Ovary (tissue), 9 donors: ENCODE data around the gene EGFLAM. TPM values are rescaled to one million over a fixed set of nuclear protein-coding genes. Genes with fewer than 3 reads are reported as not detected.

Source experiments
- DNase-seq, 5 donors: peaks; one replicate each; pipeline ENCODE4 v3.0.0-alpha.2; 2019 to 2020
- H3K27ac ChIP-seq, 2 donors: fragments of 200-600 bp; one replicate each; pipeline versions ENCODE4 v1.5.1 to v1.8.0; 2019 to 2022
- H3K27me3 ChIP-seq: fragments of 200-600 bp; one replicate; pipeline ENCODE4 v1.8.0; 2022
- H3K36me3 ChIP-seq: fragments of 200-600 bp; sonication (generic); one replicate; pipeline ENCODE4 v1.5.1; 2019
- H3K4me1 ChIP-seq: one replicate; pipeline ENCODE4 v1.8.1; 2013; ENCODE audit warnings: mild to moderate bottlenecking, moderate library complexity; ENCODE audit not compliant: insufficient read depth
- H3K4me3 ChIP-seq: fragments of 200-600 bp; sonication (generic); one replicate; pipeline ENCODE4 v1.5.1; 2017
- H3K9me3 ChIP-seq, 2 donors: fragments of 200-600 bp in 1 of 2; sonication (generic) in 1 of 2; one replicate each; pipeline versions ENCODE4 v1.5.1 to v1.8.1; 2013 to 2019; ENCODE audit warnings: mild to moderate bottlenecking in 1 of 2, moderate library complexity in 1 of 2
- CTCF ChIP-seq, 3 donors: fragments of 450-650 bp in 2 of 3; fragments of 200-600 bp in 1 of 3; IDR thresholded peaks; one replicate each; pipeline versions ENCODE4 v1.5.1 to v1.8.0; 2016 to 2022; ENCODE audit warnings: antibody characterized with exemption in 3 of 3, mild to moderate bottlenecking in 1 of 3
- EP300 ChIP-seq: sonication (generic); formaldehyde crosslinking; IDR thresholded peaks from one replicate; pipeline ENCODE4 v1.6.1; 2017; ENCODE audit warnings: antibody characterized with exemption
- POLR2A ChIP-seq: fragments of 450-650 bp; IDR thresholded peaks from one replicate; pipeline ENCODE4 v1.6.1; 2017; ENCODE audit warnings: antibody characterized with exemption, mild to moderate bottlenecking, moderate library complexity
- WGBS, 3 donors: extraction: QIAGEN DNeasy Blood & Tissue Kit in 1 of 3; methylation state at CpG; one replicate each; pipeline versions ENCODE4 v1.1.5 to v1.1.7; 2013 to 2017; 5-methylcytosine and 5-hydroxymethylcytosine counted together
- intact Hi-C, 4 donors: fragments of 100-400 bp; cut with DNase I; formaldehyde crosslinking; loops; one replicate each; pipeline versions ENCODE4 v1.11.0 to v1.15.1; 2022 to 2023
- polyA plus RNA-seq, 2 donors: library from polyadenylated mRNA; stranded (reverse); fragments of 200-250 nt in 1 of 2; fragments of 350-450 nt in 1 of 2; fragmentation: Illumina TruSeq in 1 of 2; extraction: RNeasy Lipid Tissue Mini Kit (QIAGEN cat#74804) in 1 of 2; gene quantifications; one replicate each; pipeline ENCODE4 v1.2.3, GENCODE V29; 2013 to 2014
- total RNA-seq, 7 donors: library from RNA; depleted of rRNA in 2 of 7; stranded (reverse); fragments of >200 nt in 2 of 7; fragmentation: NEBNext Ultra II Directional in 3 of 7; extraction: Animal tissue kit (Norgen Biotek cat#: 25700) in 3 of 7; gene quantifications; one replicate each; pipeline versions ENCODE4 v1.1.0 to v1.2.4, GENCODE V29; 2016 to 2023
- donor health status: DM: no; HTN: no; CAD: no; lungs with moderate emphysema.
- donor health status: DM: no; HTN: no; CAD: no.
- donor health status: Bipolar disorder and iron deficiency.
- donor health status: DM: yes; HTN: yes; CAD: no.
- donor health status: DM: no; HTN: no; CAD: no.
- donor health status: DM: yes; HTN: yes; CAD: no.

The EGFLAM gene
- total and polyA plus RNA-seq, 9 donors, result 6.1 to 37.8 (median 17.1) TPM

GRCh38 chr5:38347896-38348295 is 89.5 kb downstream of the EGFLAM start:
- no peak overlapping the region for H3K27ac ChIP-seq
- whole genome bisulfite sequencing, 3 donors, result 96 to 100% (median 100%) methylated on average over 1 of the region's 1 CpG
- TF ChIP-seq EP300 (no peak), POLR2A (no peak), CTCF (IDR thresholded peaks at IDR 0.05) (no peak)
- no peaks in the 10 kb centered on the region for H3K36me3 ChIP-seq
- no peak for DNase-seq
- H3K4me3 ChIP-seq, result no peak overlapping the region
- H3K27me3 ChIP-seq, result no peaks in the 10 kb centered on the region
- intact Hi-C loops, result no loop called here
- no peaks in the 10 kb centered on the region for H3K4me1 ChIP-seq
- no peaks in the 10 kb centered on the region for H3K9me3 ChIP-seq

- DNase-seq, result no peak
- intact Hi-C loops, result no loop called here
- TF ChIP-seq CTCF (IDR thresholded peaks at IDR 0.05), result no peak
- TF ChIP-seq POLR2A, result no peak
- peaks cover 2% of the 10 kb centered on the region for H3K4me1 ChIP-seq
- H3K27me3 ChIP-seq, result no peaks in the 10 kb centered on the region
- H3K9me3 ChIP-seq, result no peaks in the 10 kb centered on the region
- H3K36me3 ChIP-seq, result no peaks in the 10 kb centered on the region
- H3K4me3 ChIP-seq, result no peak overlapping the region
- no peak overlapping the region for H3K27ac ChIP-seq
- 94 to 96% (median 95%) methylated on average over 11 of the region's 11 CpGs for WGBS, 3 donors
Observed at GRCh38 chr5:38360323-38361061, 102.1 kb downstream of the EGFLAM start.

GRCh38 chr5:38362713-38363112 is 104.4 kb downstream of the EGFLAM start:
- TF ChIP-seq POLR2A (no peak), EP300 (no peak), CTCF (IDR thresholded peaks at IDR 0.05) (no peak)
- WGBS, 3 donors, result 96 to 97% (median 97%) methylated on average over 3 of the region's 3 CpGs
- peaks cover 4% of the 10 kb centered on the region for H3K4me1 ChIP-seq

GRCh38 chr5:38364825-38365224 is 106.5 kb downstream of the EGFLAM start:
- H3K4me3 ChIP-seq, result no peak overlapping the region
- TF ChIP-seq CTCF (IDR thresholded peaks at IDR 0.05) (no peak), EP300 (no peak), POLR2A (no peak)
- H3K27me3 ChIP-seq, result no peaks in the 10 kb centered on the region
- H3K4me1 ChIP-seq, result peaks cover 7% of the 10 kb centered on the region
- DNase-seq, result no peak
- 52 to 64% (median 53%) methylated on average over 2 of the region's 2 CpGs for WGBS, 3 donors
- no peaks in the 10 kb centered on the region for H3K9me3 ChIP-seq
- H3K27ac ChIP-seq, result no peak overlapping the region
- intact Hi-C loops, result no loop called here
- no peaks in the 10 kb centered on the region for H3K36me3 ChIP-seq

More at GRCh38 chr5:38362713-38363112, 104.4 kb downstream of the EGFLAM start:
- Histone ChIP-seq H3K27ac (no peak overlapping the region), H3K4me3 (no peak overlapping the region), H3K36me3 (no peaks in the 10 kb centered on the region), H3K27me3 (no peaks in the 10 kb centered on the region), H3K9me3 (no peaks in the 10 kb centered on the region)
- intact Hi-C loops, result no loop called here
- DNase-seq, result no peak
